ENCODE data around the gene RNF13.

RNF13 gene

GRCh38 chr3:149958171-149958796 is 145.3 kb downstream of the RNF13 start:
- H3K9ac ChIP-seq (ENCODE audit: low read length) = no peak overlapping the region
- no peaks in the 10 kb centered on the region for H3K27me3 ChIP-seq (ENCODE audit: control insufficient read depth in 1 of 2, insufficient read depth in 2 of 2, low read length in 2 of 2)
- H3K36me3 ChIP-seq (ENCODE audit: insufficient read depth, low read length) = peaks cover 7% of the 10 kb centered on the region
- peaks cover 6% of the 10 kb centered on the region for H3K4me1 ChIP-seq (ENCODE audit: insufficient read depth, low read length)
- H3K9me3 ChIP-seq (ENCODE audit: low read length) = no peaks in the 10 kb centered on the region
- no peak overlapping the region for H3K4me3 ChIP-seq (ENCODE audit: low read depth in 1 of 2, low read length in 2 of 2)
- H3K27ac ChIP-seq (ENCODE audit: low read depth, low read length) = no peak overlapping the region

DNA sequence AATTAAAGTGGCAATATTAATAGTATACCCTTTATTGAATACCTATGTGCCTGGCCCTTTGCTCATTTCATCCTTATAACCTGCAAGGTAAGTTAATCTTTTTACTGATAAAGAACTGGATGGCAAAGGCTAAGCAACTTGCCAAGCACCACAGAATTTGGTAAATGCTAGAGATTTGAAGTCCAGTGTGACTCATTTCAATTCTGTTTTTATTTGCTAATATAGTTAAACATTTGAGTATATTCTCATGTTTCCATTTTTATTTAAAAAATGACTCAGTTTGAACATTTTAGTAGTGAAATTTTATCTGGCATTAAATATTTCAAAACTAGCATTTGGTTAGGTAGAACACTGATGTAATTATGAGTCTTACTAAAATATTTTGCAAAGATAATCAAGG is 146.4 kb downstream of the RNF13 start:
- Histone ChIP-seq H3K27ac (ENCODE audit: low read depth, low read length) (no peak overlapping the region), H3K27me3 (ENCODE audit: control insufficient read depth in 1 of 2, insufficient read depth in 2 of 2, low read length in 2 of 2) (no peaks in the 10 kb centered on the region), H3K9me3 (ENCODE audit: low read length) (no peaks in the 10 kb centered on the region), H3K9ac (ENCODE audit: low read length) (no peak overlapping the region), H3K4me3 (ENCODE audit: low read depth in 1 of 2, low read length in 2 of 2) (no peak overlapping the region), H3K36me3 (ENCODE audit: insufficient read depth, low read length) (peaks cover 10% of the 10 kb centered on the region), H3K4me1 (ENCODE audit: insufficient read depth, low read length) (peaks cover 12% of the 10 kb centered on the region)

DNA sequence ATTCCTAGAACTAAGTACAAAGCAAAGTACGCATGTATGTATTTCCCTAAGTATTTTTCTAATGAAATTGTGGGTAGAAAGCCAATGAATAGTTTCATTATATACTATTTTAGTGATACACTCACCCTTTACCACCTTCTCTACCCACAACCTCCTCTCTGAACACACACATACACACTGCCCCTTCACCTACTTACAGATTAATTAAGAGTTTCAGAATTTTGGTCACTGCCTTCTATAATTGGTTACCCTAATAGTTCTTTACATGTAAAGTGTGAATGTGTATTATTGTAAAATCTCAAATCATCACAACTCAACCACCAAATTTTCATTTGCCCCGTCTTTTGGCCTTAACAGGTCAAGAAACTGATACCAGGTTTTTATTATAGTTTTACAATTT is 150.5 kb downstream of the RNF13 start:
- H3K27ac ChIP-seq (ENCODE audit: low read depth, low read length) = no peak overlapping the region
- H3K9me3 ChIP-seq (ENCODE audit: low read length) = no peaks in the 10 kb centered on the region
- no peak overlapping the region for H3K4me3 ChIP-seq (ENCODE audit: low read depth in 1 of 2, low read length in 2 of 2)
- H3K4me1 ChIP-seq (ENCODE audit: insufficient read depth, low read length) = peaks cover 33% of the 10 kb centered on the region
- peaks cover 18% of the 10 kb centered on the region for H3K36me3 ChIP-seq (ENCODE audit: insufficient read depth, low read length)
- no peak overlapping the region for H3K9ac ChIP-seq (ENCODE audit: low read length)
- H3K27me3 ChIP-seq (ENCODE audit: control insufficient read depth in 1 of 2, insufficient read depth in 2 of 2, low read length in 2 of 2) = no peaks in the 10 kb centered on the region

- H3K4me1 ChIP-seq (ENCODE audit: insufficient read depth, low read length) = peaks cover 40% of the 10 kb centered on the region
- peaks cover 18% of the 10 kb centered on the region for H3K36me3 ChIP-seq (ENCODE audit: insufficient read depth, low read length)
- no peaks in the 10 kb centered on the region for H3K9me3 ChIP-seq (ENCODE audit: low read length)
- H3K27me3 ChIP-seq (ENCODE audit: control insufficient read depth in 1 of 2, insufficient read depth in 2 of 2, low read length in 2 of 2) = no peaks in the 10 kb centered on the region
- H3K27ac ChIP-seq (ENCODE audit: low read depth, low read length) = no peak overlapping the region
- H3K9ac ChIP-seq (ENCODE audit: low read length) = no peak overlapping the region
- H3K4me3 ChIP-seq (ENCODE audit: low read depth in 1 of 2, low read length in 2 of 2) = no peak overlapping the region
Measured at GRCh38 chr3:149964291-149964690, 151.3 kb downstream of the RNF13 start.

DNA sequence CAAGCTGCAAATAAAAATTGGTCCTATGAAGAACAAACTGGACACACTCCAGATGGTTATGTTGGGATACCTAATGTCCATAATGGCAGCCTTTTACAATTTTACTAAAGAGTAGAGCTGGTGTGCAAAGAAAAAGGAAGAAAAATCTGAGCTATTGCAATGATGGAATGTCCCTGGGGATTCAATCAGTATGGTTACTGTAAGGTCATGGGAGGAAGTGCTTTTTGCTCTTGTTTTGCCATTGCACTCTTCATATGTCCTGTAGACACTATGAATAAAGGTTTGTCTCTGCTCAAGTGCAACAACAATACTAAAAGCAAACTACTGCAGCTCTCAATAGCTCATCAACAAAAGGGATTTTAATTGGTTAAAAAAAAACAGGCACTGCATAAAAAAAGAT is 152.3 kb downstream of the RNF13 start:
- no peaks in the 10 kb centered on the region for H3K27me3 ChIP-seq (ENCODE audit: control insufficient read depth in 1 of 2, insufficient read depth in 2 of 2, low read length in 2 of 2)
- no peak overlapping the region for H3K9ac ChIP-seq (ENCODE audit: low read length)
- H3K36me3 ChIP-seq (ENCODE audit: insufficient read depth, low read length) = peaks cover 18% of the 10 kb centered on the region
- no peak overlapping the region for H3K4me3 ChIP-seq (ENCODE audit: low read depth in 1 of 2, low read length in 2 of 2)
- H3K9me3 ChIP-seq (ENCODE audit: low read length) = no peaks in the 10 kb centered on the region
- H3K4me1 ChIP-seq (ENCODE audit: insufficient read depth, low read length) = peaks cover 46% of the 10 kb centered on the region
- H3K27ac ChIP-seq (ENCODE audit: low read depth, low read length) = no peak overlapping the region

- Histone ChIP-seq H3K4me1 (ENCODE audit: insufficient read depth, low read length) (peaks cover 51% of the 10 kb centered on the region), H3K9ac (ENCODE audit: low read length) (no peak overlapping the region), H3K27ac (ENCODE audit: low read depth, low read length) (no peak overlapping the region), H3K27me3 (ENCODE audit: control insufficient read depth in 1 of 2, insufficient read depth in 2 of 2, low read length in 2 of 2) (no peaks in the 10 kb centered on the region), H3K9me3 (ENCODE audit: low read length) (no peaks in the 10 kb centered on the region), H3K4me3 (ENCODE audit: low read depth in 1 of 2, low read length in 2 of 2) (no peak overlapping the region), H3K36me3 (ENCODE audit: insufficient read depth, low read length) (peaks cover 11% of the 10 kb centered on the region)
Measured at GRCh38 chr3:149967086-149967685, 154.2 kb downstream of the RNF13 start.

DNA sequence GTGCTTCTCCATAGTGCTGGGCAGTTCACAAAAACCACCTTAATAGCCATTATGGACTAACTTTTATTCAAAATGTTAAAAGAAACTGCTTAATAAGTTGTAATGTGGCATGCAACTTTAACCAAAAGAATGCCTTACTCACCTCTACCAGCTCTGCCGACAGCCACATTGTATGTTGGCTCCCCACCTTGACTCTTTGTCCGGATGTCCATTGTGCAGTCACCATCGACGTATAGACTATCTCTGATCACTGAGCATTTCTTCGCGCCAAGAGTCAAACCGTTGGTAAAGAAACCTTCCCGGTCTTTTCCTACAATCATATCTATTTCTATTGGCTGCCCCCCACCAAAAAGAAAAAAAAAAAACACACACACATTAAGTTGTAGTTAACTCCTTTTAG is 155.2 kb downstream of the RNF13 start:
- Histone ChIP-seq H3K36me3 (ENCODE audit: insufficient read depth, low read length) (peaks cover 11% of the 10 kb centered on the region), H3K27ac (ENCODE audit: low read depth, low read length) (no peak overlapping the region), H3K4me1 (ENCODE audit: insufficient read depth, low read length) (peaks cover 52% of the 10 kb centered on the region), H3K9ac (ENCODE audit: low read length) (no peak overlapping the region), H3K4me3 (ENCODE audit: low read depth in 1 of 2, low read length in 2 of 2) (no peak overlapping the region), H3K27me3 (ENCODE audit: control insufficient read depth in 1 of 2, insufficient read depth in 2 of 2, low read length in 2 of 2) (no peaks in the 10 kb centered on the region), H3K9me3 (ENCODE audit: low read length) (no peaks in the 10 kb centered on the region)

- Histone ChIP-seq H3K9me3 (ENCODE audit: low read length) (no peaks in the 10 kb centered on the region), H3K36me3 (ENCODE audit: insufficient read depth, low read length) (peaks cover 8% of the 10 kb centered on the region), H3K4me3 (ENCODE audit: low read depth in 1 of 2, low read length in 2 of 2) (peak overlapping the region; percentile 86 to 93), H3K4me1 (ENCODE audit: insufficient read depth, low read length) (peaks cover 42% of the 10 kb centered on the region), H3K27ac (ENCODE audit: low read depth, low read length) (peak overlapping the region; percentile 40), H3K27me3 (ENCODE audit: control insufficient read depth in 1 of 2, insufficient read depth in 2 of 2, low read length in 2 of 2) (no peaks in the 10 kb centered on the region), H3K9ac (ENCODE audit: low read length) (peak overlapping the region; percentile 57)
Measured at GRCh38 chr3:149969110-149969939, 156.3 kb downstream of the RNF13 start.

- peak overlapping the region; percentile 57 for H3K9ac ChIP-seq (ENCODE audit: low read length)
- H3K36me3 ChIP-seq (ENCODE audit: insufficient read depth, low read length) = peaks cover 8% of the 10 kb centered on the region
- H3K4me3 ChIP-seq (ENCODE audit: low read depth in 1 of 2, low read length in 2 of 2) = peak overlapping the region; percentile 86 to 93
- peaks cover 35% of the 10 kb centered on the region for H3K4me1 ChIP-seq (ENCODE audit: insufficient read depth, low read length)
- H3K27ac ChIP-seq (ENCODE audit: low read depth, low read length) = peak overlapping the region; percentile 88
- no peaks in the 10 kb centered on the region for H3K27me3 ChIP-seq (ENCODE audit: control insufficient read depth in 1 of 2, insufficient read depth in 2 of 2, low read length in 2 of 2)
- no peaks in the 10 kb centered on the region for H3K9me3 ChIP-seq (ENCODE audit: low read length)
Measured at GRCh38 chr3:149969940-149970715, 157.1 kb downstream of the RNF13 start.

DNA sequence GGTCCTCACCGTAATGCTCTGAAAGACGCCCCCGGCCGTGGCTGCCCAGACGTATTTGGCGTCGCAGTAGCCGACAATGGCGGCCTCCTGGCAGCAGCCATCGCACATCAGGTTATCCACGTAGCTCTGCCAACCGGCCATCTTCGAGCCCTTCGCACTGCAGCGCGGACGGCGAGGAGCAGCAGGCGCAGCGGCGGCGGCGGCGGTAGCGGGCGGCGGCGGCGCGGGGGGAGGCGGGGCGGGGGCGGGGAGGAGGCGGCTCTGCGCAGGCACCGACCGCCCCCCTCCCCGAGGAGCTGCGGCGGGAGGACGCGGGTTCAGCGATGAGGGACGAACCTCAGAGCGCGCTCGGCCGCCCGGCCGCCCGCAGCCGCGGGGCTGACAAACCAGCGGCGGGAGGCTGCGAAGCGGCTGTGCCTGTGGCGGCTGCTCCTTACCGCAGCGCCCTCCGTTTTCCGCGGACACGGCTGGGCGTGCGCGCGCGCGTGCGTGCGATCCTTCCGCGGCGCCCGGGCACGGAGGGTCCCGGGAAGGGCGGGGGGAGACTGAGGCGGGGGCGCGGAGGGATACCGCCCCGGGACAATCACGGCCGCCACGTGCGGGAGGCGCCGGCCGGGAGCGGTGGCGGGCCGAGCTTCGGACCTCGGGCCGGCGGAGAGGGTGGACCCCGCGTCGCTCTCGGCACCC is 157.8 kb downstream of the RNF13 start, which contains the start of gene PFN2:
Gene PFN2 (minus strand): TSS at position 180 of the 687 bp plus-strand sequence. CDS start 39 bp downstream, at position 141.
- H3K27me3 ChIP-seq (ENCODE audit: control insufficient read depth in 1 of 2, insufficient read depth in 2 of 2, low read length in 2 of 2) = no peaks in the 10 kb centered on the region
- H3K9ac ChIP-seq (ENCODE audit: low read length) = peak within 1 kb of the TSS; percentile 57
- H3K4me1 ChIP-seq (ENCODE audit: insufficient read depth, low read length) = peaks cover 35% of the 10 kb centered on the region
- peaks cover 6% of the 10 kb centered on the region for H3K36me3 ChIP-seq (ENCODE audit: insufficient read depth, low read length)
- no peaks in the 10 kb centered on the region for H3K9me3 ChIP-seq (ENCODE audit: low read length)
- peak within 1 kb of the TSS; percentile 93 for H3K27ac ChIP-seq (ENCODE audit: low read depth, low read length)
- H3K4me3 ChIP-seq (ENCODE audit: low read depth in 1 of 2, low read length in 2 of 2) = peak within 1 kb of the TSS; percentile 86 to 93
